Ammon's horn (tissue), 1 donor: ENCODE measurements around the gene WSB1.
"Not testable (repeated sequence)": the region's sequence is repeated elsewhere in the genome, so short reads cannot be mapped to it uniquely, and the experiment has no call there.

ENCODE experiments used
- DNase-seq: peaks from one replicate; pipeline ENCODE4 v3.0.0-alpha.2; 2016; ENCODE audit warnings: low spot score

The WSB1 gene

GRCh38 chr17:27315796-27316465 is 22.0 kb downstream of the WSB1 start:
- no peak for DNase-seq

- no peak for DNase-seq
These were observed 24.3 kb downstream of the WSB1 start for GRCh38 chr17:27318228-27318627.

- DNase-seq = no peak
These were observed 24.7 kb downstream of the WSB1 start for GRCh38 chr17:27318633-27319032.

GRCh38 chr17:27319541-27320221 is 25.8 kb downstream of the WSB1 start:
- DNase-seq = peak; percentile 67

- DNase-seq = no peak
These were observed 26.3 kb downstream of the WSB1 start for GRCh38 chr17:27320222-27320560.

GRCh38 chr17:27321372-27321771 is 27.5 kb downstream of the WSB1 start:
- no peak for DNase-seq

- no peak for DNase-seq
These were observed 28.1 kb downstream of the WSB1 start for GRCh38 chr17:27322026-27322425.

- no peak for DNase-seq
These were observed 29.0 kb downstream of the WSB1 start for GRCh38 chr17:27322690-27323508.

GRCh38 chr17:27323538-27324215 is 29.8 kb downstream of the WSB1 start:
- DNase-seq = no peak

GRCh38 chr17:27324771-27325339 is 30.9 kb downstream of the WSB1 start:
- DNase-seq = no peak

GRCh38 chr17:27326051-27326450 is 32.1 kb downstream of the WSB1 start:
- no peak for DNase-seq

- DNase-seq = no peak
These were observed 32.7 kb downstream of the WSB1 start for GRCh38 chr17:27326585-27326984.

- DNase-seq = no peak
These were observed 33.5 kb downstream of the WSB1 start for GRCh38 chr17:27327397-27327796.

- DNase-seq = no peak
These were observed 34.0 kb downstream of the WSB1 start for GRCh38 chr17:27327871-27328270.

GRCh38 chr17:27328686-27329085 is 34.8 kb downstream of the WSB1 start:
- DNase-seq = not testable (repeated sequence)

- no peak for DNase-seq
These were observed 35.4 kb downstream of the WSB1 start for GRCh38 chr17:27329146-27329805.

- DNase-seq = no peak
These were observed 38.1 kb downstream of the WSB1 start for GRCh38 chr17:27332047-27332393.

GRCh38 chr17:27332485-27333409 is 38.8 kb downstream of the WSB1 start:
- peak; percentile 97 for DNase-seq

- peak; percentile 31 for DNase-seq
These were observed 39.6 kb downstream of the WSB1 start for GRCh38 chr17:27333410-27333980.

- DNase-seq = no peak
These were observed 42.3 kb downstream of the WSB1 start for GRCh38 chr17:27336184-27336583.
